Vagina (tissue), 2 donors: ENCODE results near the gene PAFAH1B1. TPM values are rescaled to one million over a fixed set of nuclear protein-coding genes. Genes with fewer than 3 reads are reported as not detected.

Experiments used
- DNase-seq, 2 donors: peaks; one replicate each; pipeline ENCODE4 v3.0.0-alpha.2; 2017; ENCODE audit errors: extremely low spot score in 2 of 2
- H3K27ac ChIP-seq: fragments of 200-600 bp; sonication (generic); one replicate; pipeline ENCODE4 v1.5.1; 2019
- H3K27me3 ChIP-seq: fragments of 200-600 bp; sonication (generic); one replicate; pipeline ENCODE4 v1.5.1; 2019
- H3K36me3 ChIP-seq, 2 donors: fragments of 200-600 bp; sonication (generic); one replicate each; pipeline ENCODE4 v1.5.1; 2017 to 2019
- H3K4me1 ChIP-seq: fragments of 200-600 bp; sonication (generic); one replicate; pipeline ENCODE4 v1.5.1; 2019
- H3K4me3 ChIP-seq, 2 donors: fragments of 200-600 bp; sonication (generic); 1 replicate in 1 of 2; 2 replicates in 1 of 2; pipeline ENCODE4 v1.5.1; 2016 to 2019
- H3K9me3 ChIP-seq: fragments of 200-600 bp; sonication (generic); one replicate; pipeline ENCODE4 v1.5.1; 2019
- CTCF ChIP-seq, 3 experiments: fragments of 450-650 bp in 2 of 3; fragments of 200-600 bp in 1 of 3; sonication (generic) in 1 of 3; IDR thresholded peaks; one replicate each; pipeline ENCODE4 v1.5.1; 2017 to 2019; ENCODE audit warnings: antibody characterized with exemption in 3 of 3, mild to moderate bottlenecking in 2 of 3, moderate library complexity in 2 of 3
- POLR2A ChIP-seq, 2 donors: fragments of 450-650 bp; IDR thresholded peaks; one replicate each; pipeline ENCODE4 v1.6.1; 2017; ENCODE audit warnings: antibody characterized with exemption in 2 of 2, mild to moderate bottlenecking in 2 of 2, moderate library complexity in 2 of 2
- POLR2AphosphoS5 ChIP-seq, 2 donors: sonication (generic); formaldehyde crosslinking; IDR thresholded peaks; one replicate each; pipeline ENCODE4 v1.9.0; 2017; ENCODE audit warnings: antibody characterized with exemption in 2 of 2, mild to moderate bottlenecking in 2 of 2, low read depth in 1 of 2; ENCODE audit not compliant: insufficient read depth in 1 of 2
- intact Hi-C: fragments of 100-400 bp; cut with DNase I; formaldehyde crosslinking; loops from one replicate; pipeline ENCODE4 v1.15.1; 2023
- total RNA-seq: library from RNA; depleted of rRNA; stranded (reverse); fragments of >200 nt; gene quantifications from one replicate; pipeline ENCODE4 v1.2.3, GENCODE V29; 2016

The PAFAH1B1 gene
- total RNA-seq, 1 donor from 2014 or later, result 102 TPM

- Histone ChIP-seq H3K27me3 (no peaks in the 10 kb centered on the region), H3K36me3 (peaks cover 0 to 21% of the 10 kb centered on the region in 2 donors), H3K9me3 (no peaks in the 10 kb centered on the region), H3K4me3 (no peak overlapping the region), H3K27ac (no peak overlapping the region), H3K4me1 (peaks cover 50% of the 10 kb centered on the region)
- TF ChIP-seq CTCF (IDR thresholded peaks at IDR 0.05) (no peak), POLR2A (IDR thresholded peaks at IDR 0.05) (no peak), POLR2AphosphoS5 (IDR thresholded peaks at IDR 0.05; ENCODE audit: insufficient read depth in 1 of 2, low read depth in 1 of 2) (no peak)
- intact Hi-C loops, result no loop called here
- no peak for DNase-seq
Observed at GRCh38 chr17:2706911-2707510, 113.6 kb downstream of the PAFAH1B1 start.

- DNase-seq, result no peak
- peaks cover 60% of the 10 kb centered on the region for H3K4me1 ChIP-seq
- H3K27me3 ChIP-seq, result no peaks in the 10 kb centered on the region
- H3K36me3 ChIP-seq, result peaks cover 0 to 12% of the 10 kb centered on the region in 2 donors
- TF ChIP-seq CTCF (IDR thresholded peaks at IDR 0.05) (no peak), POLR2AphosphoS5 (IDR thresholded peaks at IDR 0.05; ENCODE audit: insufficient read depth in 1 of 2, low read depth in 1 of 2) (no peak), POLR2A (IDR thresholded peaks at IDR 0.05) (no peak)
- intact Hi-C loops, result no loop called here
- no peak overlapping the region for H3K4me3 ChIP-seq
- no peak overlapping the region for H3K27ac ChIP-seq
- H3K9me3 ChIP-seq, result no peaks in the 10 kb centered on the region
Observed at GRCh38 chr17:2707721-2708584, 114.5 kb downstream of the PAFAH1B1 start.

- TF ChIP-seq CTCF (IDR thresholded peaks at IDR 0.05) (no peak), POLR2AphosphoS5 (IDR thresholded peaks at IDR 0.05; ENCODE audit: insufficient read depth in 1 of 2, low read depth in 1 of 2) (no peak), POLR2A (IDR thresholded peaks at IDR 0.05) (no peak)
- no peak for DNase-seq
- Histone ChIP-seq H3K27ac (peak overlapping the region; percentile 80), H3K4me1 (peaks cover 63% of the 10 kb centered on the region), H3K27me3 (no peaks in the 10 kb centered on the region), H3K36me3 (peaks cover 0 to 6% of the 10 kb centered on the region in 2 donors), H3K4me3 (peak overlapping the region in 1 of 2 donors; percentile 77), H3K9me3 (no peaks in the 10 kb centered on the region)
- intact Hi-C loops, result no loop called here
Observed at GRCh38 chr17:2708585-2709182, 115.2 kb downstream of the PAFAH1B1 start.

GRCh38 chr17:2709183-2709661, 115.8 kb downstream of the PAFAH1B1 start:
- peaks cover 63% of the 10 kb centered on the region for H3K4me1 ChIP-seq
- H3K27me3 ChIP-seq, result no peaks in the 10 kb centered on the region
- intact Hi-C loops, result no loop called here
- peaks cover 0 to under 1% of the 10 kb centered on the region in 2 donors for H3K36me3 ChIP-seq
- H3K27ac ChIP-seq, result peak overlapping the region; percentile 80
- H3K4me3 ChIP-seq, result peak overlapping the region in 1 of 2 donors; percentile 77
- DNase-seq, result no peak
- H3K9me3 ChIP-seq, result no peaks in the 10 kb centered on the region
- TF ChIP-seq POLR2A (IDR thresholded peaks at IDR 0.05) (no peak), CTCF (IDR thresholded peaks at IDR 0.05) (no peak), POLR2AphosphoS5 (IDR thresholded peaks at IDR 0.05; ENCODE audit: insufficient read depth in 1 of 2, low read depth in 1 of 2) (no peak)
